Endothelial cell (in vitro differentiated cells): ENCODE results near the gene RAD51B. TPM values are rescaled to one million over a fixed set of nuclear protein-coding genes. Genes with fewer than 3 reads are reported as not detected.

ENCODE experiments used
- DNase-seq: peaks from one replicate; pipeline ENCODE4 v3.0.0; 2021; ENCODE audit warnings: low spot score
- H3K27ac Mint-ChIP-seq: one replicate; pipeline ENCODE4 v1.8.0; 2021; ENCODE audit warnings: mixed read lengths, inconsistent platforms; ENCODE audit not compliant: unreplicated experiment
- H3K27me3 Mint-ChIP-seq: one replicate; pipeline ENCODE4 v1.8.0; 2021; ENCODE audit warnings: mild to moderate bottlenecking, moderate library complexity, mixed read lengths, inconsistent platforms; ENCODE audit not compliant: unreplicated experiment
- H3K36me3 Mint-ChIP-seq: one replicate; pipeline ENCODE4 v1.8.0; 2021; ENCODE audit warnings: mild to moderate bottlenecking, low read depth, mixed read lengths, inconsistent platforms; ENCODE audit not compliant: unreplicated experiment
- H3K4me1 Mint-ChIP-seq: one replicate; pipeline ENCODE4 v1.8.0; 2021; ENCODE audit warnings: mild to moderate bottlenecking, mixed read lengths, inconsistent platforms; ENCODE audit not compliant: unreplicated experiment
- H3K4me3 Mint-ChIP-seq: one replicate; pipeline ENCODE4 v1.8.0; 2021; ENCODE audit warnings: mild to moderate bottlenecking, mixed read lengths, inconsistent platforms; ENCODE audit not compliant: unreplicated experiment
- H3K9me3 Mint-ChIP-seq: one replicate; pipeline ENCODE4 v1.8.0; 2021; ENCODE audit warnings: mixed read lengths, inconsistent platforms; ENCODE audit not compliant: unreplicated experiment
- CTCF ChIP-seq: fragments of 200-600 bp; sonication (generic); IDR thresholded peaks from one replicate; pipeline ENCODE4 v1.5.0; 2021; ENCODE audit warnings: antibody characterized with exemption; ENCODE audit not compliant: unreplicated experiment
- total RNA-seq: library from RNA; stranded (reverse); fragmentation: NEBNext Ultra II Directional; extraction: Animal tissue kit (Norgen Biotek cat#: 25700); gene quantifications from one replicate; pipeline ENCODE4 v1.2.1, GENCODE V29; 2021; ENCODE audit not compliant: unreplicated experiment

RAD51B gene
- total RNA-seq, 1 donor from 2014 or later: 23.5 TPM

- Mint-ChIP-seq H3K27me3 (no peaks in the 10 kb centered on the region), H3K9me3 (no peaks in the 10 kb centered on the region), H3K4me3 (no peak overlapping the region), H3K36me3 (no peaks in the 10 kb centered on the region), H3K27ac (no peak overlapping the region), H3K4me1 (no peaks in the 10 kb centered on the region)
- no peak for TF ChIP-seq CTCF
- no peak for DNase-seq
These were observed 315.4 kb downstream of the RAD51B start for GRCh38 chr14:68135028-68135427.

- no peak for TF ChIP-seq CTCF
- no peak for DNase-seq
- no peaks in the 10 kb centered on the region for H3K27me3 Mint-ChIP-seq
- no peak overlapping the region for H3K27ac Mint-ChIP-seq
- no peaks in the 10 kb centered on the region for H3K36me3 Mint-ChIP-seq
- no peaks in the 10 kb centered on the region for H3K4me1 Mint-ChIP-seq
- no peaks in the 10 kb centered on the region for H3K9me3 Mint-ChIP-seq
- no peak overlapping the region for H3K4me3 Mint-ChIP-seq
These were observed 316.0 kb downstream of the RAD51B start for GRCh38 chr14:68135566-68135965.

GRCh38 chr14:68137704-68138619 lies 318.4 kb downstream of the RAD51B start:
- Mint-ChIP-seq H3K36me3 (no peaks in the 10 kb centered on the region), H3K4me1 (peaks cover 3% of the 10 kb centered on the region), H3K27ac (peak overlapping the region; percentile 42), H3K27me3 (no peaks in the 10 kb centered on the region), H3K4me3 (no peak overlapping the region), H3K9me3 (no peaks in the 10 kb centered on the region)
- no peak for TF ChIP-seq CTCF
- no peak for DNase-seq

GRCh38 chr14:68139431-68140075 lies 320.0 kb downstream of the RAD51B start:
- Mint-ChIP-seq H3K27ac (no peak overlapping the region), H3K27me3 (no peaks in the 10 kb centered on the region), H3K9me3 (no peaks in the 10 kb centered on the region), H3K4me3 (no peak overlapping the region), H3K36me3 (no peaks in the 10 kb centered on the region), H3K4me1 (peaks cover 17% of the 10 kb centered on the region)
- DNase-seq: no peak
- TF ChIP-seq CTCF: no peak
